Tibial artery (tissue), 4 donors: ENCODE measurements around the gene RRM1.

Source experiments
- DNase-seq, 2 donors: peaks; one replicate each; pipeline ENCODE4 v3.0.0-alpha.2; 2019
- H3K27ac ChIP-seq, 2 donors: fragments of 200-600 bp; sonication (generic) in 1 of 2; 1 replicate in 1 of 2; 2 replicates in 1 of 2; pipeline ENCODE4 v1.5.1; 2018 to 2019; ENCODE audit warnings: mild to moderate bottlenecking in 1 of 2
- H3K27me3 ChIP-seq, 2 donors: fragments of 200-600 bp; sonication (generic) in 1 of 2; one replicate each; pipeline versions ENCODE4 v1.5.1 to v1.6.0; 2016 to 2019
- H3K36me3 ChIP-seq, 3 donors: fragments of 200-600 bp; sonication (generic) in 2 of 3; one replicate each; pipeline ENCODE4 v1.5.1; 2016 to 2019; ENCODE audit warnings: mild to moderate bottlenecking in 2 of 3
- H3K4me1 ChIP-seq, 4 donors: fragments of 200-600 bp; sonication (generic) in 2 of 4; 1 replicate in 3 of 4; 2 replicates in 1 of 4; pipeline ENCODE4 v1.5.1; 2016 to 2019
- H3K4me3 ChIP-seq, 2 donors: fragments of 200-600 bp; sonication (generic) in 1 of 2; 1 replicate in 1 of 2; 2 replicates in 1 of 2; pipeline ENCODE4 v1.5.1; 2018 to 2019; ENCODE audit warnings: mild to moderate bottlenecking in 2 of 2
- H3K9me3 ChIP-seq, 3 donors: fragments of 200-600 bp; sonication (generic) in 1 of 3; one replicate each; pipeline ENCODE4 v1.5.1; 2016 to 2019
- CTCF ChIP-seq, 2 experiments: fragments of 200-600 bp in 1 of 2; fragments of 450-650 bp in 1 of 2; IDR thresholded peaks; one replicate each; pipeline ENCODE4 v1.5.1; 2017 to 2019; ENCODE audit warnings: antibody characterized with exemption in 2 of 2, mild to moderate bottlenecking in 1 of 2, moderate library complexity in 1 of 2
- intact Hi-C: fragments of 100-400 bp; cut with DNase I; formaldehyde crosslinking; loops from one replicate; pipeline ENCODE4 v1.15.0; 2023; ENCODE audit warnings: low total_unique reads

RRM1 gene

GRCh38 chr11:4071325-4071724, 23.3 kb upstream of the RRM1 start:
- H3K4me3 ChIP-seq: no peak overlapping the region
- TF ChIP-seq CTCF (IDR thresholded peaks at IDR 0.05): no peak
- no peak for DNase-seq
- peaks cover 0 to 9% (median 9%) of the 10 kb centered on the region in 3 donors for H3K36me3 ChIP-seq
- H3K27ac ChIP-seq: no peak overlapping the region
- H3K9me3 ChIP-seq: no peaks in the 10 kb centered on the region
- peaks cover 0 to 28% (median 12%) of the 10 kb centered on the region in 4 donors for H3K4me1 ChIP-seq
- H3K27me3 ChIP-seq: no peaks in the 10 kb centered on the region
- intact Hi-C loops: no loop called here

- Histone ChIP-seq H3K36me3 (peaks cover 0 to 9% (median 9%) of the 10 kb centered on the region in 3 donors), H3K27ac (no peak overlapping the region), H3K9me3 (no peaks in the 10 kb centered on the region), H3K4me1 (peaks cover 0 to 22% (median 11%) of the 10 kb centered on the region in 4 donors), H3K4me3 (no peak overlapping the region), H3K27me3 (no peaks in the 10 kb centered on the region)
- TF ChIP-seq CTCF (IDR thresholded peaks at IDR 0.05): no peak
- DNase-seq: no peak
- intact Hi-C loops: loop anchor here (2.0 kb wide), 1 partner anchor 217 kb away; the partner anchor contains the start of gene STIM1
These were observed 22.7 kb upstream of the RRM1 start for GRCh38 chr11:4071914-4072313.

GRCh38 chr11:4072668-4073285, 21.8 kb upstream of the RRM1 start:
- no peak overlapping the region for H3K27ac ChIP-seq
- peak; percentile 81 to 92 for TF ChIP-seq CTCF (IDR thresholded peaks at IDR 0.05)
- H3K9me3 ChIP-seq: no peaks in the 10 kb centered on the region
- DNase-seq: no peak
- intact Hi-C loops: loop anchor here (2.0 kb wide), 1 partner anchor 218 kb away; the partner anchor contains the start of gene STIM1
- peaks cover 0 to 9% (median 9%) of the 10 kb centered on the region in 3 donors for H3K36me3 ChIP-seq
- H3K4me3 ChIP-seq: no peak overlapping the region
- H3K27me3 ChIP-seq: no peaks in the 10 kb centered on the region
- peaks cover 0 to 22% (median 9%) of the 10 kb centered on the region in 4 donors for H3K4me1 ChIP-seq

- intact Hi-C loops: no loop called here
- peaks cover 0 to 16% (median 5%) of the 10 kb centered on the region in 4 donors for H3K4me1 ChIP-seq
- H3K9me3 ChIP-seq: no peaks in the 10 kb centered on the region
- TF ChIP-seq CTCF (IDR thresholded peaks at IDR 0.05): no peak
- H3K27me3 ChIP-seq: no peaks in the 10 kb centered on the region
- H3K27ac ChIP-seq: no peak overlapping the region
- no peak for DNase-seq
- H3K36me3 ChIP-seq: peaks cover 0 to 9% (median 9%) of the 10 kb centered on the region in 3 donors
- no peak overlapping the region for H3K4me3 ChIP-seq
These were observed 20.3 kb upstream of the RRM1 start for GRCh38 chr11:4074266-4074665.

- TF ChIP-seq CTCF (IDR thresholded peaks at IDR 0.05): no peak
- Histone ChIP-seq H3K4me1 (peaks cover 0 to 9% (median 4%) of the 10 kb centered on the region in 4 donors), H3K4me3 (no peak overlapping the region), H3K9me3 (no peaks in the 10 kb centered on the region), H3K36me3 (peaks cover 0 to 18% (median 6%) of the 10 kb centered on the region in 3 donors), H3K27ac (no peak overlapping the region), H3K27me3 (no peaks in the 10 kb centered on the region)
- intact Hi-C loops: no loop called here
- DNase-seq: no peak
These were observed 17.8 kb upstream of the RRM1 start for GRCh38 chr11:4076774-4077173.
